SU-DHL-6 (cell line): Measurements from ENCODE around the gene TMIE.

Source experiments
- H2AFZ ChIP-seq: fragments of 200-600 bp; sonication (generic); 2 replicates; pipeline ENCODE4 v1.6.1; 2014; ENCODE audit warnings: low read depth, mild to moderate bottlenecking, moderate library complexity, mixed read lengths, antibody characterized with exemption, low read length; ENCODE audit not compliant: severe bottlenecking
- H3F3A ChIP-seq: fragments of 200-600 bp; shearing (Covaris generic); 2 replicates; pipeline ENCODE4 v1.6.0; 2016; ENCODE audit warnings: antibody characterized with exemption, mild to moderate bottlenecking; ENCODE audit not compliant: insufficient read depth
- H3K27ac ChIP-seq: fragments of 200-600 bp; sonication (generic); 2 replicates; pipeline ENCODE4 v1.5.1; 2016; ENCODE audit warnings: low read depth, mild to moderate bottlenecking, low read length, moderate library complexity, mixed read lengths
- H3K27me3 ChIP-seq: fragments of 200-600 bp; sonication (generic), shearing (Covaris generic); 2 replicates; pipeline ENCODE4 v1.6.0; 2014; ENCODE audit warnings: mild to moderate bottlenecking, low read length
- H3K36me3 ChIP-seq: fragments of 200-600 bp; sonication (generic); 2 replicates; pipeline ENCODE4 v1.6.1; 2014; ENCODE audit warnings: mild to moderate bottlenecking, low read length, mixed read lengths
- H3K4me2 ChIP-seq: fragments of 300-600, 200-600 bp; shearing (Covaris generic), sonication (generic); 2 replicates; pipeline ENCODE4 v1.6.0; 2014; ENCODE audit warnings: low read length, low read depth, mild to moderate bottlenecking; ENCODE audit not compliant: poor library complexity, severe bottlenecking
- H3K4me3 ChIP-seq: fragments of 200-600 bp; sonication (generic); 2 replicates; pipeline ENCODE4 v1.5.1; 2014; ENCODE audit warnings: antibody characterized with exemption, low read length, mild to moderate bottlenecking, mixed read lengths; ENCODE audit not compliant: insufficient read depth, poor library complexity, severe bottlenecking
- H3K79me2 ChIP-seq: fragments of 200-600 bp; sonication (generic); 2 replicates; pipeline ENCODE4 v1.6.1; 2014; ENCODE audit warnings: mild to moderate bottlenecking, low read length, moderate library complexity; ENCODE audit not compliant: insufficient read depth
- H3K9ac ChIP-seq: fragments of 200-600 bp; sonication (generic); 2 replicates; pipeline ENCODE4 v1.7.0; 2014; ENCODE audit warnings: mild to moderate bottlenecking, low read length
- H3K9me2 ChIP-seq: fragments of 200-600 bp; sonication (generic); replicated peaks from 2 replicates; pipeline ENCODE4 v1.6.1; 2014; ENCODE audit warnings: low read length; ENCODE audit not compliant: insufficient read depth
- H3K9me3 ChIP-seq: fragments of 200-600 bp; sonication (generic); 2 replicates; pipeline ENCODE4 v1.6.1; 2014; ENCODE audit warnings: low read length, mixed read lengths; ENCODE audit not compliant: insufficient read depth
- H4K20me1 ChIP-seq: fragments of 200-600 bp; sonication (generic); 2 replicates; pipeline ENCODE4 v1.6.1; 2014; ENCODE audit warnings: low read depth, mild to moderate bottlenecking, antibody characterized with exemption, low read length, moderate library complexity, mixed read lengths
- CTCF ChIP-seq: fragments of 200-600 bp; sonication (generic); IDR thresholded peaks from one replicate; pipeline ENCODE4 v1.5.1; 2017; ENCODE audit warnings: antibody characterized with exemption, mild to moderate bottlenecking, low read length, moderate library complexity; ENCODE audit not compliant: insufficient read depth, poor library complexity, severe bottlenecking
- EZH2phosphoT487 ChIP-seq: fragments of 200-600 bp; sonication (generic), shearing (Covaris generic); conservative IDR thresholded peaks from 2 replicates; pipeline ENCODE4 v1.6.1; 2018; ENCODE audit warnings: mild to moderate bottlenecking, antibody characterized with exemption, low read length, moderate library complexity, mixed read lengths

TMIE gene

GRCh38 chr3:46670000-46670890 lies 30.9 kb upstream of the TMIE start:
- Histone ChIP-seq H3K4me3 (no peak overlapping the region), H3K27me3 (no peaks in the 10 kb centered on the region), H3K4me2 (no peak overlapping the region), H3K9ac (no peak overlapping the region), H4K20me1 (no peaks in the 10 kb centered on the region), H3K9me3 (no peaks in the 10 kb centered on the region), H3F3A (no peaks in the 10 kb centered on the region), H2AFZ (no peak overlapping the region), H3K27ac (no peak overlapping the region), H3K79me2 (no peaks in the 10 kb centered on the region), H3K36me3 (no peaks in the 10 kb centered on the region), H3K9me2 (no peaks in the 10 kb centered on the region)
- no peak for TF ChIP-seq EZH2phosphoT487
- TF ChIP-seq CTCF = no peak

GRCh38 chr3:46670891-46671427 lies 30.2 kb upstream of the TMIE start:
- H3F3A ChIP-seq = no peaks in the 10 kb centered on the region
- no peaks in the 10 kb centered on the region for H4K20me1 ChIP-seq
- no peak overlapping the region for H3K9ac ChIP-seq
- TF ChIP-seq EZH2phosphoT487 = no peak
- TF ChIP-seq CTCF = no peak
- H3K36me3 ChIP-seq = no peaks in the 10 kb centered on the region
- no peak overlapping the region for H3K4me3 ChIP-seq
- H3K79me2 ChIP-seq = no peaks in the 10 kb centered on the region
- H3K9me3 ChIP-seq = no peaks in the 10 kb centered on the region
- H3K27ac ChIP-seq = no peak overlapping the region
- no peak overlapping the region for H2AFZ ChIP-seq
- H3K27me3 ChIP-seq = no peaks in the 10 kb centered on the region
- H3K4me2 ChIP-seq = no peak overlapping the region
- no peaks in the 10 kb centered on the region for H3K9me2 ChIP-seq

DNA sequence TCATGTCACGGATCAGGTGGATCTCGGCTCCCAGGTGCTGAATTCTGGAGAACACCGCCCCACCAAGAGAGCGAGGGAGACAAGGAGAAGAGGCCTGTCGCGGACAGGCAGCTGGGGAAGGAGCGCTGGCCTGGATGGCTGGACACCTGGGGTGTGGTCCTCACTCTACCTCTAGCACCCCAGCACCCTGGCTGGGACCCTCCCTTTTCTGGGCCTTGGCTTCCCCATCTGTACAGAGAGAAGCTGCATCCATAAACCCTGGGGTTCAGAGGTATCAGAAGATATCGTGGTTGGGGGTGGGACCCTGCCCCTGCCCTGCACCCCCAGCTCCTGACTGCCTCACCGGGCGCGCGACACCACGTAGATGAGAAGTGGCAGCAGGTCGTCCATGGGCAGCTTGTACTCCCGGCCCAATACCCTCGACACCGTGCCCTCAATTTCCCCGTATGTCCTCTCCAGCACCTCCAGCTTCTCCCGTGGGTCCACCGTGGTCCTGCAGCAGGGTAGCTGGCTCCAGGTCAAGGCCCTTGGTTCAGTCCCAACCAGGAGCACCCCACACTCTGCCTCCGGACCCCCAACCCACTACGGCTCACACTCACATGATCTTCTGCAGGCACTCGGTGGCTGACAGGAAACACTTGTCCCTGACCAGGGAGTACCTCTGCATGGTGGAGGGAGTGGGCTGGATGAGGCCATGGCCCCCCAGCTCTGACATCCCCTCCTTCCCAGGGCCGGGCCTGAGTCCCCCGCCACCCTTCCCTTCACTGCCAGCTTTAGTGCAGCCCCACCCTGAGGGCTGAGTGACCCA lies 29.4 kb upstream of the TMIE start:
- Histone ChIP-seq H3K79me2 (no peaks in the 10 kb centered on the region), H3F3A (no peaks in the 10 kb centered on the region)

More for the DNA sequence above, 29.4 kb upstream of the TMIE start:
- Histone ChIP-seq H3K9ac (no peak overlapping the region), H3K4me3 (no peak overlapping the region), H4K20me1 (no peaks in the 10 kb centered on the region), H3K27me3 (no peaks in the 10 kb centered on the region), H3K9me2 (no peaks in the 10 kb centered on the region), H3K4me2 (no peak overlapping the region), H3K9me3 (no peaks in the 10 kb centered on the region), H3K27ac (no peak overlapping the region), H3K36me3 (no peaks in the 10 kb centered on the region), H2AFZ (no peak overlapping the region)
- TF ChIP-seq CTCF (no peak), EZH2phosphoT487 (no peak)
